H1 (cell line): ENCODE results near the gene DRC7. TPM values are rescaled to one million over a fixed set of nuclear protein-coding genes. Genes with fewer than 3 reads are reported as not detected.

Experiments
- CTCF ChIA-PET: fragments of 300-600 bp; sonication (Branson Sonifier 250); formaldehyde crosslinking; loops from one replicate; lab custom pipeline; 2021; ENCODE audit not compliant: partially characterized antibody; lab: Charles Lee
- POLR2A ChIA-PET: fragments of 300-600 bp; sonication (Branson Sonifier 250); formaldehyde crosslinking; loops from one replicate; lab custom pipeline; 2021; ENCODE audit warnings: inconsistent platforms; ENCODE audit not compliant: partially characterized antibody; lab: Charles Lee
- DNase-seq, 2 experiments: peaks; one replicate each; pipeline versions ENCODE4 v3.0.0 to v3.0.0-alpha.2; 2010 to 2022; ENCODE audit warnings: low spot score in 2 of 2, low read depth in 1 of 2, mixed read lengths in 1 of 2
- FAIRE-seq: peaks from 2 replicates; lab custom pipeline; 2011; peaks lifted over from hg19 to GRCh38; lab: Jason Lieb, UNC
- H2AFZ ChIP-seq: 2 replicates; pipeline ENCODE4 v1.8.1; 2012; ENCODE audit warnings: low read length, inconsistent platforms
- H2AK5ac ChIP-seq: 2 replicates; pipeline ENCODE4 v1.6.1; 2013; ENCODE audit warnings: low read depth, low read length
- H2BK120ac ChIP-seq: replicated peaks from 2 replicates; pipeline ENCODE3; 2013; ENCODE audit warnings: low read depth, low read length, inconsistent platforms
- H2BK12ac ChIP-seq: 2 replicates; pipeline ENCODE4 v1.6.1; 2013; ENCODE audit warnings: low read depth, low read length
- H2BK15ac ChIP-seq: 2 replicates; pipeline ENCODE4 v1.6.1; 2013; ENCODE audit warnings: low read length
- H2BK20ac ChIP-seq: 2 replicates; pipeline ENCODE4 v1.6.1; 2013; ENCODE audit warnings: low read length
- H2BK5ac ChIP-seq: 2 replicates; pipeline ENCODE4 v1.6.1; 2013; ENCODE audit warnings: low read depth, low read length
- H3K14ac ChIP-seq: 2 replicates; pipeline ENCODE4 v1.6.1; 2013; ENCODE audit warnings: inconsistent platforms; ENCODE audit not compliant: insufficient read length
- H3K18ac ChIP-seq: 2 replicates; pipeline ENCODE4 v1.6.1; 2013; ENCODE audit warnings: low read length; ENCODE audit errors: extremely low read depth
- H3K23ac ChIP-seq: 2 replicates; pipeline ENCODE4 v1.6.1; 2013; ENCODE audit warnings: inconsistent platforms; ENCODE audit not compliant: insufficient read length
- H3K23me2 ChIP-seq: 2 replicates; pipeline ENCODE4 v1.6.1; 2013; ENCODE audit warnings: low read depth, low read length
- H3K27ac ChIP-seq: 2 replicates; pipeline ENCODE4 v1.6.1; 2011; ENCODE audit warnings: low read depth, low read length, inconsistent platforms
- H3K27me3 ChIP-seq, 4 experiments: replicated peaks in 1 of 4; 1 replicate in 1 of 4; 2 replicates in 3 of 4; pipeline versions ENCODE4 v1.6.1 to v1.8.1; 2011 to 2013; ENCODE audit warnings: low read length in 3 of 4, mild to moderate bottlenecking in 3 of 4, inconsistent platforms in 2 of 4, mixed read lengths in 2 of 4, moderate library complexity in 1 of 4; ENCODE audit not compliant: control insufficient read depth in 3 of 4, insufficient read depth in 3 of 4; ENCODE audit errors: extremely low read depth in 1 of 4
- H3K36me3 ChIP-seq, 4 experiments: 2 replicates each; pipeline versions ENCODE4 v1.6.1 to v1.8.1; 2011 to 2013; ENCODE audit warnings: mild to moderate bottlenecking in 4 of 4, low read length in 3 of 4, moderate library complexity in 2 of 4, control low read depth in 1 of 4, inconsistent platforms in 1 of 4; ENCODE audit not compliant: insufficient read depth in 4 of 4, control insufficient read depth in 2 of 4
- H3K4ac ChIP-seq: replicated peaks from 2 replicates; pipeline ENCODE3; 2013; ENCODE audit warnings: low read length, low read depth, mixed read lengths, inconsistent platforms; ENCODE audit not compliant: insufficient read length
- H3K4me1 ChIP-seq, 4 experiments: replicated peaks in 1 of 4; 1 replicate in 1 of 4; 2 replicates in 3 of 4; pipeline versions ENCODE4 v1.6.1 to v1.8.1; 2011 to 2013; ENCODE audit warnings: low read length in 3 of 4, inconsistent platforms in 2 of 4, mixed read lengths in 1 of 4; ENCODE audit not compliant: insufficient read depth in 4 of 4, control insufficient read depth in 3 of 4
- H3K4me2 ChIP-seq, 2 experiments: 2 replicates each; pipeline versions ENCODE4 v1.6.1 to v1.8.1; 2011 to 2013; ENCODE audit warnings: low read depth in 2 of 2, low read length in 2 of 2, control low read depth in 1 of 2, inconsistent platforms in 1 of 2, mild to moderate bottlenecking in 1 of 2; ENCODE audit not compliant: insufficient read depth in 1 of 2
- H3K4me3 ChIP-seq, 4 experiments: fragments of 200-600, 300-600 bp in 1 of 4; sonication (generic), shearing (Covaris generic), sonication (Bioruptor Twin) in 1 of 4; 2 replicates each; pipeline versions ENCODE4 v1.5.1 to v1.8.1; 2011 to 2016; ENCODE audit warnings: low read length in 4 of 4, low read depth in 3 of 4, control low read depth in 2 of 4, inconsistent platforms in 2 of 4, mild to moderate bottlenecking in 2 of 4, mixed read lengths in 1 of 4, moderate library complexity in 1 of 4; ENCODE audit not compliant: insufficient read depth in 2 of 4; ENCODE audit errors: extremely low read depth in 1 of 4
- H3K56ac ChIP-seq: replicated peaks from 2 replicates; pipeline ENCODE3; 2013; ENCODE audit warnings: low read depth, mild to moderate bottlenecking, mixed read lengths, low read length, inconsistent platforms; ENCODE audit not compliant: insufficient read length
- H3K79me1 ChIP-seq: 2 replicates; pipeline ENCODE4 v1.6.1; 2013; ENCODE audit warnings: low read depth, low read length, control low read depth
- H3K79me2 ChIP-seq, 2 experiments: 2 replicates each; pipeline versions ENCODE4 v1.6.1 to v1.8.1; 2012 to 2013; ENCODE audit warnings: low read length in 2 of 2, mild to moderate bottlenecking in 2 of 2, inconsistent platforms in 1 of 2; ENCODE audit not compliant: insufficient read depth in 2 of 2, control insufficient read depth in 1 of 2
- H3K9ac ChIP-seq, 4 experiments: replicated peaks in 1 of 4; 1 replicate in 1 of 4; 2 replicates in 3 of 4; pipeline versions ENCODE4 v1.6.1 to v1.8.1; 2011 to 2013; ENCODE audit warnings: low read depth in 3 of 4, low read length in 3 of 4, control low read depth in 2 of 4, mild to moderate bottlenecking in 2 of 4, moderate library complexity in 2 of 4, inconsistent platforms in 1 of 4; ENCODE audit errors: extremely low read depth in 1 of 4
- H3K9me3 ChIP-seq, 2 experiments: 2 replicates each; pipeline versions ENCODE4 v1.6.1 to v1.8.1; 2012 to 2013; ENCODE audit warnings: mild to moderate bottlenecking in 2 of 2, moderate library complexity in 2 of 2, control low read depth in 1 of 2, inconsistent platforms in 1 of 2, low read depth in 1 of 2, low read length in 1 of 2, mixed read lengths in 1 of 2; ENCODE audit not compliant: insufficient read depth in 2 of 2
- H4K20me1 ChIP-seq, 2 experiments: replicated peaks in 1 of 2; 2 replicates each; pipeline versions ENCODE3 to v1.8.1; 2011 to 2013; ENCODE audit warnings: inconsistent platforms in 2 of 2, low read length in 2 of 2, mild to moderate bottlenecking in 1 of 2; ENCODE audit not compliant: insufficient read depth in 2 of 2, control insufficient read depth in 1 of 2
- H4K5ac ChIP-seq: 2 replicates; pipeline ENCODE4 v1.6.1; 2013; ENCODE audit warnings: low read length, low read depth, mixed read lengths, inconsistent platforms; ENCODE audit not compliant: insufficient read length
- H4K8ac ChIP-seq: 2 replicates; pipeline ENCODE4 v1.8.0; 2013; ENCODE audit warnings: mild to moderate bottlenecking, moderate library complexity, low read length, inconsistent platforms; ENCODE audit not compliant: insufficient read depth; ENCODE audit errors: extremely low read depth
- H4K91ac ChIP-seq: replicated peaks from 2 replicates; pipeline ENCODE3; 2013; ENCODE audit warnings: low read length, mixed read lengths, inconsistent platforms; ENCODE audit not compliant: insufficient read length
- EP300 ChIP-seq, 2 experiments: IDR thresholded peaks; 1 replicate in 1 of 2; 2 replicates in 1 of 2; pipeline ENCODE4 v1.6.1; 2011 to 2012; ENCODE audit warnings: low read depth in 2 of 2, low read length in 2 of 2, mild to moderate bottlenecking in 2 of 2, borderline replicate concordance in 1 of 2, inconsistent platforms in 1 of 2, moderate library complexity in 1 of 2
- GTF2F1 ChIP-seq: IDR thresholded peaks from 2 replicates; pipeline ENCODE4 v1.6.1; 2012; ENCODE audit warnings: low read depth, low read length, improper control_type of control experiment, borderline replicate concordance
- JUND ChIP-seq: IDR thresholded peaks from 2 replicates; pipeline ENCODE4 v1.6.1; 2011; ENCODE audit warnings: mild to moderate bottlenecking, improper control_type of control experiment, low read length
- KDM1A ChIP-seq: fragments of 200-600, 300-600 bp; sonication (generic); IDR thresholded peaks from 2 replicates; pipeline ENCODE4 v1.7.1; 2016; ENCODE audit warnings: mild to moderate bottlenecking, low read length, borderline replicate concordance
- KDM4A ChIP-seq: IDR thresholded peaks from one replicate; pipeline ENCODE4 v1.7.1; 2012; ENCODE audit warnings: low read depth, mild to moderate bottlenecking, moderate library complexity, low read length, inconsistent platforms; ENCODE audit not compliant: severe bottlenecking
- NRF1 ChIP-seq: IDR thresholded peaks from 2 replicates; pipeline ENCODE4 v1.6.1; 2011; ENCODE audit warnings: mild to moderate bottlenecking, low read depth, low read length, improper control_type of control experiment
- POLR2AphosphoS5 ChIP-seq: IDR thresholded peaks from 2 replicates; pipeline ENCODE4 v1.6.1; 2011; ENCODE audit warnings: low read depth, low read length
- POU5F1 ChIP-seq: IDR thresholded peaks from 2 replicates; pipeline ENCODE4 v1.6.1; 2011; ENCODE audit warnings: low read depth, mild to moderate bottlenecking, low read length, moderate library complexity
- RAD21 ChIP-seq, 2 experiments: IDR thresholded peaks in 1 of 2; conservative IDR thresholded peaks in 1 of 2; 2 replicates each; pipeline ENCODE4 v1.6.1; 2011; ENCODE audit warnings: low read depth in 2 of 2, low read length in 2 of 2, improper control_type of control experiment in 1 of 2, inconsistent platforms in 1 of 2, mild to moderate bottlenecking in 1 of 2, moderate library complexity in 1 of 2
- RNF2 ChIP-seq: fragments of 200-900, 300-1000 bp; sonication (generic); IDR thresholded peaks from 2 replicates; pipeline ENCODE4 v1.7.1; 2016; ENCODE audit warnings: borderline replicate concordance, low read depth, mild to moderate bottlenecking, antibody characterized with exemption, low read length; ENCODE audit not compliant: poor library complexity, severe bottlenecking; ENCODE audit errors: missing control alignments
- SP2 ChIP-seq: IDR thresholded peaks from 2 replicates; pipeline ENCODE4 v1.6.1; 2012; ENCODE audit warnings: mild to moderate bottlenecking, low read length, inconsistent platforms
- SUZ12 ChIP-seq: fragments of 200-600 bp; sonication (generic); IDR thresholded peaks from 2 replicates; pipeline ENCODE4 v1.6.1; 2012; ENCODE audit warnings: mild to moderate bottlenecking, inconsistent platforms, low read length, moderate library complexity, mixed read lengths
- WGBS, 2 experiments: shearing (Covaris generic) in 1 of 2; methylation state at CpG; one replicate each; pipeline versions ENCODE4 v1.1.6 to v1.1.7; 2013 to 2015; ENCODE audit warnings: low lambda C conversion rate in 2 of 2, mixed read lengths in 2 of 2, inconsistent platforms in 1 of 2, low coverage in 1 of 2, missing lambda C conversion rate in 1 of 2; ENCODE audit not compliant: insufficient replicate concordance in 2 of 2, insufficient coverage in 1 of 2, insufficient read length in 1 of 2; ENCODE audit errors: extremely low coverage in 1 of 2, missing lambda C conversion rate in 1 of 2; 5-methylcytosine and 5-hydroxymethylcytosine counted together
- polyA plus RNA-seq, 7 experiments: library from polyadenylated mRNA; depleted of rRNA in 3 of 7; stranded (reverse) in 5 of 7; unstranded in 2 of 7; fragments of >200 nt in 5 of 7; fragments of 200-250 nt in 2 of 7; gene quantifications; 1 replicate in 5 of 7; 2 replicates in 1 of 7; 4 replicates in 1 of 7; pipeline versions ENCODE4 v1.2.1 to v1.2.3, GENCODE V29; 2011 to 2013; ENCODE audit warnings: missing spikeins in 2 of 7, mixed read lengths in 2 of 7
- total RNA-seq: library from RNA; stranded (reverse); fragmentation: NEBNext Ultra II Directional; extraction: Animal tissue kit (Norgen Biotek cat#: 25700); gene quantifications from 2 replicates; pipeline ENCODE4 v1.2.1, GENCODE V29; 2021
- TF ChIP-seq, protein P1 (sequence below): IDR thresholded peaks from 2 replicates; pipeline ENCODE4 v1.6.1; 2011; ENCODE audit warnings: low read depth, mild to moderate bottlenecking, low read length; ENCODE audit not compliant: insufficient read depth

DRC7 gene
- total and polyA plus RNA-seq, 2 of the 8 experiments (the other 6 are each of a cell fraction or from before 2014, with no cell fraction given): 0.14 TPM; not detected in 1

- H3K18ac ChIP-seq: no peak overlapping the region
- H3K36me3 ChIP-seq: no peaks in the 10 kb centered on the region
- no peak overlapping the region for H2AFZ ChIP-seq
- H3K79me2 ChIP-seq: no peaks in the 10 kb centered on the region
- H3K27ac ChIP-seq: no peak overlapping the region
- H3K4me2 ChIP-seq: no peak overlapping the region
- H2BK15ac ChIP-seq: no peak overlapping the region
- H2BK20ac ChIP-seq: no peak overlapping the region
- ChIA-PET POLR2A (no interaction called here), CTCF (interaction anchor here (1.0 to 6.7 kb wide), 3 partner anchors 15 to 94 kb away, joined by 3 to 34 read pairs (median 3); no protein-coding TSS in a partner anchor)
- no peak overlapping the region for H3K9ac ChIP-seq
- no peak overlapping the region for H3K23ac ChIP-seq
- no peak overlapping the region; the same call in 1 of the 2 replicates for H4K8ac ChIP-seq
- no peak overlapping the region for H3K4ac ChIP-seq
- H2BK120ac ChIP-seq: no peak overlapping the region
- H3K9me3 ChIP-seq: no peaks in the 10 kb centered on the region
- H4K5ac ChIP-seq: no peak overlapping the region
- no peak overlapping the region for H3K4me3 ChIP-seq
- no peak overlapping the region for H3K14ac ChIP-seq
- DNase-seq: no peak
- H4K91ac ChIP-seq: no peak overlapping the region
- no peak overlapping the region for H3K56ac ChIP-seq
- H3K4me1 ChIP-seq: peaks cover 0 to 4% (median 0%) of the 10 kb centered on the region in 4 experiments; a peak in 3 of 7 replicates
- no peaks in the 10 kb centered on the region for H3K27me3 ChIP-seq
- 77% methylated on average over 3 of the region's 4 CpGs; no CpG with 5 or more reads in 1 of the 2 experiments for WGBS, 2 experiments
- H2AK5ac ChIP-seq: no peak overlapping the region
- no peaks in the 10 kb centered on the region for H3K23me2 ChIP-seq
- FAIRE-seq: no peak
- H3K79me1 ChIP-seq: no peaks in the 10 kb centered on the region
- no peaks in the 10 kb centered on the region for H4K20me1 ChIP-seq
- H2BK5ac ChIP-seq: no peak overlapping the region
- no peak overlapping the region for H2BK12ac ChIP-seq
- TF ChIP-seq KDM1A (no peak), RAD21 (IDR thresholded peaks at IDR 0.05 in 1 of 2, conservative IDR thresholded peaks at IDR 0.05 in 1 of 2; ENCODE audit: low read depth in 2 of 2, low read length in 2 of 2) (no peak), POU5F1 (no peak), POLR2AphosphoS5 (no peak), KDM4A (no peak), EP300 (IDR thresholded peaks at IDR 0.05; ENCODE audit: borderline replicate concordance in 1 of 2, low read depth in 2 of 2, low read length in 2 of 2) (no peak), NRF1 (no peak), RNF2 (no peak), SP2 (no peak), GTF2F1 (no peak), SUZ12 (no peak), JUND (no peak)
- TF ChIP-seq, protein P1, sequence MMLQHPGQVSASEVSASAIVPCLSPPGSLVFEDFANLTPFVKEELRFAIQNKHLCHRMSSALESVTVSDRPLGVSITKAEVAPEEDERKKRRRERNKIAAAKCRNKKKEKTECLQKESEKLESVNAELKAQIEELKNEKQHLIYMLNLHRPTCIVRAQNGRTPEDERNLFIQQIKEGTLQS: no peak
These were observed 24.4 kb upstream of the DRC7 start for GRCh38 chr16:57670196-57670595.
